ENCODE results near the gene KLF8. TPM values are rescaled to one million over a fixed set of nuclear protein-coding genes. Genes with fewer than 3 reads are reported as not detected.

The KLF8 gene
- polyA plus RNA-seq, 2 of the 4 experiments (the other 2 are of a cell fraction), result 0.06 to 0.18 TPM

DNA sequence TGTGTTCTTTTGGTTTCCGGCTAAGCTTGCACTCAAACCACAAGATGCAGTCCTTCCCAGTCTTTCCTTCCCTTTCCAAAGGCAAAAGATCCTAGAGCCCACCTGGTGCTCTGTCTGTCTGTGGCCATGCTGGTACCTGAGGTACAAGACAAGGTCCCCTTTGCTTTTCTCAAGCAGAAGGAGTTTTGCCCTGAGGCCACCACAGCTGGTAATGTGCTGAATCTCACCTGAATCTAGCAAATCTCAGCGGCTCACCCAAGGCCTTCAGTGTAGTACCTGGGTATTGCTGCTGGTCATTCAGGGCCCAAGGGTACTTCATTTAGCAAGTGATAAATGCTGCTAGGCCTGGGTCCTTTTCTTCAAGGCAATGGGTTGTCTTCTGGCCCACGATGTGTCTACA, 20.5 kb upstream of the KLF8 start (continued):
- TF ChIP-seq HOXB13 (CRISPR knock-in tag; IDR thresholded peaks at IDR 0.05; ENCODE audit: low read depth), result no peak

DNA sequence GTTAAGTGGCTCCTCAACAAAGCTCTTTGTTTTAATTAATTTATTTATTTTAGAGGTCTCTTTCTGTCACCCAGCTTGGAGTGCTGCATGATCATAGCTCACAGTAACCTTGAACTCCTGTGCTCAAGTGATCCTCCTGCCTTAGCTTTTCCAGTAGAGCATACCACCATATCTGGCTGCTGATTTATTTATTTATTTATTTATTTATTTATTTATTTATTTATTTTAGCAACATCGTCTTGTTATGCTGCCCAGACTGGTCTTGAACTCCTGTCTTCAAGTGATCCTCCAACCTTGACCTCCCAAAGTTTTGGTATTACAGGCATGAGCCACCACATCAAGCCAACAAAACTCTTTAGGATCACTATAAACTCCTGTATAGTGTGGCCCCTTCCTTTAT, 15.8 kb upstream of the KLF8 start:
- DNase-seq (ENCODE audit: low read depth in 1 of 2, low spot score in 1 of 2), result no peak
- H3K4me2 ChIP-seq, result no peak overlapping the region
- H3K9me3 ChIP-seq, result no peaks in the 10 kb centered on the region
- H3K4me3 ChIP-seq, result no peak overlapping the region
- no peak for ATAC-seq
- no peak for FAIRE-seq
- TF ChIP-seq RAD21 (conservative IDR thresholded peaks at IDR 0.05 in 1 of 2, IDR thresholded peaks at IDR 0.05 in 1 of 2), result no peak
- peak; percentile 60 for TF ChIP-seq ZC3H11A (IDR thresholded peaks at IDR 0.05)
- TF ChIP-seq CBX8 (IDR thresholded peaks at IDR 0.05), result no peak
- no peak for TF ChIP-seq EHF (CRISPR knock-in tag; IDR thresholded peaks at IDR 0.05)
- TF ChIP-seq, protein P1, sequence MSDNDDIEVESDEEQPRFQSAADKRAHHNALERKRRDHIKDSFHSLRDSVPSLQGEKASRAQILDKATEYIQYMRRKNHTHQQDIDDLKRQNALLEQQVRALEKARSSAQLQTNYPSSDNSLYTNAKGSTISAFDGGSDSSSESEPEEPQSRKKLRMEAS (IDR thresholded peaks at IDR 0.05), result no peak
- WGBS (ENCODE audit: missing lambda C conversion rate), result 0% methylated on average over 1 of the region's 1 CpG
- H3K4me1 ChIP-seq, result no peaks in the 10 kb centered on the region
- no peak overlapping the region for H3K27ac ChIP-seq
- CTCF ChIA-PET, result interaction anchor here (0.7 kb wide), 1 partner anchor 11 kb away, joined by 3 read pairs; no protein-coding TSS in a partner anchor
- POLR2A ChIA-PET, result no interaction called here

DNA sequence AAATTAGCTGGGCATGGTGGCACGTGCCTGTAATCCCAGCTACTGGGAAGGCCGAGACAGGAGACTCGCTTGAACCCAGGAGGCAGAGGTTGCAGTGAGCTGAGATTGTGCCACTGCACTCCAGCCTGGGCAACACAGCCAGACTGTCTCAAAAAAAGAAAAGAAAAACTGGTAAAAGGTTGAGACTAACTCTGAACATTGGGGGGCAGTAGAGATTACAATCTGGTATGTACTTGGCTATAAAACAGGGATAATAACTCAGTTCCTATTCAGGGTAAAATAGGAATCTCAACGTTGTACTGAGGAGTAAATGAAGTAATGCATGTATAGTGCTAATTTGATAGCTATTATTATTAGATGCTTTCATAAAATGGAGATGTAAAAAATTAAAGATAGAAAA, 12.5 kb upstream of the KLF8 start:
- WGBS (ENCODE audit: missing lambda C conversion rate), result 0% methylated on average over 3 of the region's 4 CpGs
- H3K4me1 ChIP-seq, result no peaks in the 10 kb centered on the region
- no peak for ATAC-seq
- no peak for DNase-seq (ENCODE audit: low read depth in 1 of 2, low spot score in 1 of 2)
- H3K4me2 ChIP-seq, result no peak overlapping the region
- ChIA-PET POLR2A (no interaction called here), CTCF (no interaction called here)
- H3K27ac ChIP-seq, result no peak overlapping the region
- no peak overlapping the region for H3K4me3 ChIP-seq
- TF ChIP-seq POLR2AphosphoS2 (conservative IDR thresholded peaks at IDR 0.05; ENCODE audit: low read length) (no peak), SREBF2 (IDR thresholded peaks at IDR 0.05) (no peak), HEYL (CRISPR knock-in tag; IDR thresholded peaks at IDR 0.05) (no peak), ZFP36 (IDR thresholded peaks at IDR 0.05; ENCODE audit: borderline replicate concordance, partially characterized antibody) (no peak), NR3C1 (IDR thresholded peaks at IDR 0.05) (no peak), RARB (CRISPR knock-in tag; IDR thresholded peaks at IDR 0.05) (no peak), RCOR1 (IDR thresholded peaks at IDR 0.05; ENCODE audit: low read depth, low read length) (no peak), CEBPB (IDR thresholded peaks at IDR 0.05) (no peak), RFX5 (IDR thresholded peaks at IDR 0.05) (no peak), MAFK (IDR thresholded peaks at IDR 0.05; ENCODE audit: partially characterized antibody) (no peak)
- TF ChIP-seq, protein P2, sequence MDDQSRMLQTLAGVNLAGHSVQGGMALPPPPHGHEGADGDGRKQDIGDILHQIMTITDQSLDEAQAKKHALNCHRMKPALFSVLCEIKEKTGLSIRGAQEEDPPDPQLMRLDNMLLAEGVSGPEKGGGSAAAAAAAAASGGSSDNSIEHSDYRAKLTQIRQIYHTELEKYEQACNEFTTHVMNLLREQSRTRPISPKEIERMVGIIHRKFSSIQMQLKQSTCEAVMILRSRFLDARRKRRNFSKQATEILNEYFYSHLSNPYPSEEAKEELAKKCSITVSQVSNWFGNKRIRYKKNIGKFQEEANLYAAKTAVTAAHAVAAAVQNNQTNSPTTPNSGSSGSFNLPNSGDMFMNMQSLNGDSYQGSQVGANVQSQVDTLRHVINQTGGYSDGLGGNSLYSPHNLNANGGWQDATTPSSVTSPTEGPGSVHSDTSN (IDR thresholded peaks at IDR 0.05), result no peak
- TF ChIP-seq, protein P3, sequence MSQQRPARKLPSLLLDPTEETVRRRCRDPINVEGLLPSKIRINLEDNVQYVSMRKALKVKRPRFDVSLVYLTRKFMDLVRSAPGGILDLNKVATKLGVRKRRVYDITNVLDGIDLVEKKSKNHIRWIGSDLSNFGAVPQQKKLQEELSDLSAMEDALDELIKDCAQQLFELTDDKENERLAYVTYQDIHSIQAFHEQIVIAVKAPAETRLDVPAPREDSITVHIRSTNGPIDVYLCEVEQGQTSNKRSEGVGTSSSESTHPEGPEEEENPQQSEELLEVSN (IDR thresholded peaks at IDR 0.05; ENCODE audit: borderline replicate concordance, low read depth), result no peak
- TF ChIP-seq, protein P4, sequence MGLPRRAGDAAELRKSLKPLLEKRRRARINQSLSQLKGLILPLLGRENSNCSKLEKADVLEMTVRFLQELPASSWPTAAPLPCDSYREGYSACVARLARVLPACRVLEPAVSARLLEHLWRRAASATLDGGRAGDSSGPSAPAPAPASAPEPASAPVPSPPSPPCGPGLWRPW (IDR thresholded peaks at IDR 0.05), result no peak
- TF ChIP-seq, protein P1 (IDR thresholded peaks at IDR 0.05), result no peak
- no peak for FAIRE-seq
- no peaks in the 10 kb centered on the region for H3K9me3 ChIP-seq

DNA sequence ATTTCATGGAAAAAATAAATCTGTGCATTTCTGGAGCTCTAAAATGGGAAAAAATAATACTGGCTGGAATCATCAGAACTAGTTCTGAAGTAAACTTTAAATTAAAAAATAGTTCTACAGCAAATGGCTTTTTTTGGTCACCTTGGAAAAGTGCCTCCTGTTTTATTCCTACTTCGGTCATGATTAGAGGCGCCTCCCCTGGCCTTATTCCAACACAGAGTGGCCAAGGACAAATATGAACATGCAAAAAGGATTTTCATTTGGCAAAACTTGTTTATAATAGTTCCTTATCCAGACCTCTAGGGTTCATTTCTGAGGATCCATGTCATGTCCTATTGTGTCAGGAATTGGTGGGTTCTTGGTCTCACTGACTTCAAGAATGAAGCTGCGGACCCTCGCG, 11.1 kb upstream of the KLF8 start:
- no peak for FAIRE-seq
- CTCF ChIA-PET, result no interaction called here
- 59% methylated on average over 5 of the region's 5 CpGs for WGBS (ENCODE audit: missing lambda C conversion rate)

More for the DNA sequence above, 11.1 kb upstream of the KLF8 start:
- no peak overlapping the region for H3K4me3 ChIP-seq
- H3K9me3 ChIP-seq, result no peaks in the 10 kb centered on the region
- POLR2A ChIA-PET, result no interaction called here
- no peaks in the 10 kb centered on the region for H3K4me1 ChIP-seq
- DNase-seq (ENCODE audit: low read depth in 1 of 2, low spot score in 1 of 2) (no peak), ATAC-seq (no peak)
- H3K27ac ChIP-seq, result no peak overlapping the region
- TF ChIP-seq MAFK (IDR thresholded peaks at IDR 0.05; ENCODE audit: partially characterized antibody), result no peak
- TF ChIP-seq, protein P4 (IDR thresholded peaks at IDR 0.05), result no peak
- no peak for TF ChIP-seq ZC3H11A (IDR thresholded peaks at IDR 0.05)
- TF ChIP-seq RNF2 (IDR thresholded peaks at IDR 0.05; ENCODE audit: borderline replicate concordance, low read depth), result no peak
- TF ChIP-seq EP300 (IDR thresholded peaks at IDR 0.05), result no peak
- TF ChIP-seq, protein P1 (IDR thresholded peaks at IDR 0.05), result no peak
- no peak for TF ChIP-seq JUN (IDR thresholded peaks at IDR 0.05)
- TF ChIP-seq RCOR1 (IDR thresholded peaks at IDR 0.05; ENCODE audit: low read depth, low read length), result no peak
- TF ChIP-seq CHD4 (IDR thresholded peaks at IDR 0.05; ENCODE audit: borderline replicate concordance), result no peak
- no peak for TF ChIP-seq NR3C1 (IDR thresholded peaks at IDR 0.05)
- TF ChIP-seq GATA3 (IDR thresholded peaks at IDR 0.05; ENCODE audit: borderline replicate concordance), result no peak
- H3K4me2 ChIP-seq, result no peak overlapping the region

Data from A549 (cell line).